ENCODE measurements around the gene SLC7A10. TPM values are rescaled to one million over a fixed set of nuclear protein-coding genes. Genes with fewer than 3 reads are reported as not detected.
"Not testable (repeated sequence)": the region's sequence is repeated elsewhere in the genome, so short reads cannot be mapped to it uniquely, and the experiment has no call there.

The SLC7A10 gene
- total and polyA plus RNA-seq, 4 experiments from 2014 or later: not detected

DNA sequence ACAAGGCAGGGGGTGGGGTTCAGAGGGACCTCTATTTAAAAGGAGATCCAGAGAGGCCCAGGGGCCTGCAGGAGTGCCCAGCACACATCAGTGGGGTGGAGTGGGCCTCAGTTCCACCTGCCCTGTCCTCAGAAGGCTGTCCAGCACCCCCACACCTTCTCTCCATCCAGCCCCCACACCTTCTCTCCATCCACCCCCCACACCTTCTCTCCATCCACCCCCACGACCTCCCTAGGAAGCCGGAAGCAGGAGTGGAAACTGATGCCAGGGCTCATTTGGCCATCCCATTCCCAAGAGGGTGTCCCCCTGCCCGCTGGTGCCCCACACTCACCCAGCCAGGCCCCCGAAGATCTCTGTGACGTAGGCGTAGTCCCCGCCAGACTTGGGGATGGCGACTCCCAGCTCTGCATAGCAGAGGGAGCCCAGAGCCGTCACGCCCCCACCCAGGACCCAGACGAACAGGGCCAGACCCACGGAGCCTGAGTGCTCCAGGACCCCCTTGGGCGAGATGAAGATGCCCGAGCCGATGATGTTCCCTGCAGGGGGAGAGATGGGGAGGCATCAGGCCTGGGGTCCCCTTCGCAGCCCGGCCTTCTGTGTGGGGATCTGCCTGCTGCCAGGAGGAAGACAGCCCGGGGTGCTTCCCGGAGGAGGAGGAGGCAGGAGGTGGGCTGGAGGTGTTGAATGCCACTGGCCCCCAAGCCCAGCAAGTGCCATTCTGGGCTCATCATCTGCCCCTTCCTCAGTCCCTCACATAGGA is 10.0 kb downstream of the SLC7A10 start:
- no peaks in the 10 kb centered on the region for H3K9me3 Mint-ChIP-seq
- Histone ChIP-seq H3K27ac (ENCODE audit: low read depth, low read length) (no peak overlapping the region), H3K4me3 (ENCODE audit: low read length in 2 of 2) (no peak overlapping the region), H3K4me1 (ENCODE audit: insufficient read depth, low read length) (no peaks in the 10 kb centered on the region), H3K36me3 (ENCODE audit: insufficient read depth, low read length) (no peaks in the 10 kb centered on the region), H3K9me3 (ENCODE audit: control insufficient read depth in 1 of 2, low read length in 2 of 2) (no peaks in the 10 kb centered on the region), H3K27me3 (ENCODE audit: insufficient read depth, low read length) (no peaks in the 10 kb centered on the region)
- H3K27ac Mint-ChIP-seq: no peak overlapping the region
- intact Hi-C loops (cut with micrococcal nuclease): no loop called here
- peaks cover 3% of the 10 kb centered on the region in 2 donors for H3K27me3 Mint-ChIP-seq
- ChIA-PET POLR2A (ENCODE audit: partially characterized antibody) (no interaction called here), CTCF (ENCODE audit: partially characterized antibody) (no interaction called here)
- H3K4me3 Mint-ChIP-seq: no peak overlapping the region
- H3K36me3 Mint-ChIP-seq: no peaks in the 10 kb centered on the region
- no peak for DNase-seq
- H3K4me1 Mint-ChIP-seq: peaks cover 0 to 1% (median 0%) of the 10 kb centered on the region in 4 donors

DNA sequence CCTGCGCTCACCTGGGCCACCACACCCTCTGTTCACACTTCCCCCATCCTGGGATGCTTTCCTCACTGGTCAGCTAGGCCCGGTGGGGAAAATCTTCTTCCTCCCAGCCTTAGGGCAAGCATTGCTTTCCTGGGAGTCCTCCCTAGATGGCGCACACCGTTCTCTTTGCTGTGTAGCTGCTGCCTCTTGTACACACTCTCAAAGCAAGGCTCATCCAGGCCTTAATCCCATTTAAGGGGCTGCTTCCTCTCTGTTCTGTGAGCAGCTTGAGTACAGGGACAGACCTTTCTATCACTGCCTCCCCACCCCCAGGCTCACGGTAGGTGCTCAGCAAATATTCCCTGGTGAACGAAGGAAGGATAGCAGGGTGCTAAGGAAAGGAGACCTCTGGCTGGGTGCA is 11.1 kb downstream of the SLC7A10 start:
- intact Hi-C loops (cut with micrococcal nuclease): no loop called here
- Histone ChIP-seq H3K27me3 (ENCODE audit: insufficient read depth, low read length) (no peaks in the 10 kb centered on the region), H3K4me1 (ENCODE audit: insufficient read depth, low read length) (no peaks in the 10 kb centered on the region), H3K36me3 (ENCODE audit: insufficient read depth, low read length) (no peaks in the 10 kb centered on the region), H3K4me3 (ENCODE audit: low read length in 2 of 2) (no peak overlapping the region), H3K27ac (ENCODE audit: low read depth, low read length) (no peak overlapping the region), H3K9me3 (ENCODE audit: control insufficient read depth in 1 of 2, low read length in 2 of 2) (no peaks in the 10 kb centered on the region)
- POLR2A ChIA-PET (ENCODE audit: partially characterized antibody): no interaction called here
- CTCF ChIA-PET (ENCODE audit: partially characterized antibody): interaction anchor here (1.1 kb wide), 1 partner anchor 21 kb away, joined by 3 read pairs; no protein-coding TSS in a partner anchor
- no peak overlapping the region for H3K27ac Mint-ChIP-seq
- no peaks in the 10 kb centered on the region for H3K36me3 Mint-ChIP-seq
- H3K9me3 Mint-ChIP-seq: no peaks in the 10 kb centered on the region
- no peak overlapping the region for H3K4me3 Mint-ChIP-seq
- DNase-seq: no peak
- peaks cover 0 to 1% (median 0%) of the 10 kb centered on the region in 4 donors for H3K4me1 Mint-ChIP-seq
- peaks cover 0 to 1% of the 10 kb centered on the region in 2 donors for H3K27me3 Mint-ChIP-seq

DNA sequence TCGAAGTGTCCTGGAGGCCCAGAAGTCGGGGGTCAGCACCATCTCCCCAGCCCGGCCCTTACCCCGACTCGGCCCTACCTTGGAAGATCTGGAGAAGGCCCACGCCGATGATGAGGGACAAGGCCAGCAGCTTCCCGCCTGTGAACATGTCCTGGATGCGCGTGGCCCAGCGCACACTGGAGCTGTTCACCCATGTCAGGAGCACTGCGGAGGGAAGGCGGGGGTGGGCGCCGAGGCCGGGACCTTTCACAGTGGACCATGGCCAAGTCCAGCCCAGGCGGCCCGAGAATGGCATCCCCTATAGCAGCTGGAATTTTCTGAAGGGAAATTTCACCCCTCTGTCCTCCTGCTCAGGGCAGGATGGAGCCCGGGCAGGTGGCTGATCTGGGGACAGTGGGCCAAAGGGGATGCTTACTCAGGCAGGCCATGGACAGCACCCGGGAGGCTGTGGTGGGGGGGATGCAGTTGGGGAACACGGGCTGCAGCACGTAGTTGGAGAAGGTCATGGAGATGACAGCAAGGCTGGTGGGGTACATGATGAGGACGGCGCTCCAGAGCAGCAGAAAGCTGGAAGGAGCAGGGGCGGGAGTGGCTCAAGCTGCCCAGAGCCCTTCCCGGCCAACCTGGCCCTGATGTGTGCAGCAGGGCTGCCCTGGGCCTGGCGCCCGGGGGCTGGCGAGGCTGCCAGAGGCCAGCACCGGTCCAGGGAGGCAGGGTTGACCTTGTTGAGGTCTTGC is 13.0 kb downstream of the SLC7A10 start:
- no peaks in the 10 kb centered on the region for H3K4me1 ChIP-seq (ENCODE audit: insufficient read depth, low read length)
- no peak for DNase-seq
- no peak overlapping the region for H3K4me3 Mint-ChIP-seq
- no peak overlapping the region for H3K4me3 ChIP-seq (ENCODE audit: low read length in 2 of 2)
- CTCF ChIA-PET (ENCODE audit: partially characterized antibody): no interaction called here
- no peaks in the 10 kb centered on the region for H3K36me3 Mint-ChIP-seq
- no peaks in the 10 kb centered on the region for H3K9me3 Mint-ChIP-seq
- POLR2A ChIA-PET (ENCODE audit: partially characterized antibody): no interaction called here
- no peaks in the 10 kb centered on the region for H3K36me3 ChIP-seq (ENCODE audit: insufficient read depth, low read length)
- no peak overlapping the region for H3K27ac ChIP-seq (ENCODE audit: low read depth, low read length)
- intact Hi-C loops (cut with micrococcal nuclease): no loop called here
- no peaks in the 10 kb centered on the region for H3K9me3 ChIP-seq (ENCODE audit: control insufficient read depth in 1 of 2, low read length in 2 of 2)
- peaks cover 0 to 1% of the 10 kb centered on the region in 2 donors for H3K27me3 Mint-ChIP-seq
- H3K4me1 Mint-ChIP-seq: peaks cover 0 to 1% (median 0%) of the 10 kb centered on the region in 4 donors
- H3K27me3 ChIP-seq (ENCODE audit: insufficient read depth, low read length): no peaks in the 10 kb centered on the region
- no peak overlapping the region for H3K27ac Mint-ChIP-seq

DNA sequence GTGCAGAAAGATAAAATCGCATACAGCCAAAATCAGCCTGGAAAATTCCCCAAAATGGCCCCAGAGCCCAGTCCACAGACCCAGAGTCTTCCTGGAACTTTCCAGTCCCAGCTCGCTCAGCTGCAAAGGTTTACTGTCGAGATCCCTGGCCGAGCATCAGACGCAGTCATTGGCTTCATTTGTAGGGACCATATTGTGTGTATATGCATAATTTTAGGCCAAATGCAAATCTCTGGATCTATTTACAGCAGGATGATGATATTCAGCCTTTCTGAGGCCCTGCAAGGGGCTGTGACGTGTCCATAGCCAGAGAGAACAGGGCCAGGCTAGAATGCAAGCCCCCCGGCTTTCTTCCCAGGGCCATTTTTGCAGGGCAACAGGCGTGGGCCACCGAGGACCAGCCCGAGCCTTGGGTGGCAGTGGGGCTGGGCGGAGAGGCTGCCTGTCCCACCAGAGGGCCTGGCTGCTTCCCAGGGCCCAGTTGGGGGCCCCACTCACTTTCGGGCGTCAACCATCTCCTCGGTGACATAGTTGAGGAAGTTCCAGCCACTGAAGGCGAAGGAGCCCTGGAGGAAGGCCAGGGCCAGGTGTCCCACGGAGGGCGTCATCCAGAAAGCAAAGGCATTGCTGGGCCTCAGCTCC is 13.7 kb downstream of the SLC7A10 start:
- Mint-ChIP-seq H3K36me3 (no peaks in the 10 kb centered on the region), H3K27ac (no peak overlapping the region), H3K4me1 (peaks cover 0 to 1% (median 0%) of the 10 kb centered on the region in 4 donors), H3K9me3 (no peaks in the 10 kb centered on the region), H3K27me3 (peaks cover 0 to 1% of the 10 kb centered on the region in 2 donors), H3K4me3 (no peak overlapping the region)
- Histone ChIP-seq H3K36me3 (ENCODE audit: insufficient read depth, low read length) (no peaks in the 10 kb centered on the region), H3K27ac (ENCODE audit: low read depth, low read length) (no peak overlapping the region), H3K4me1 (ENCODE audit: insufficient read depth, low read length) (no peaks in the 10 kb centered on the region), H3K27me3 (ENCODE audit: insufficient read depth, low read length) (no peaks in the 10 kb centered on the region), H3K9me3 (ENCODE audit: control insufficient read depth in 1 of 2, low read length in 2 of 2) (no peaks in the 10 kb centered on the region), H3K4me3 (ENCODE audit: low read length in 2 of 2) (no peak overlapping the region)
- CTCF ChIA-PET (ENCODE audit: partially characterized antibody): no interaction called here
- POLR2A ChIA-PET (ENCODE audit: partially characterized antibody): no interaction called here
- intact Hi-C loops (cut with micrococcal nuclease): no loop called here
- no peak for DNase-seq

DNA sequence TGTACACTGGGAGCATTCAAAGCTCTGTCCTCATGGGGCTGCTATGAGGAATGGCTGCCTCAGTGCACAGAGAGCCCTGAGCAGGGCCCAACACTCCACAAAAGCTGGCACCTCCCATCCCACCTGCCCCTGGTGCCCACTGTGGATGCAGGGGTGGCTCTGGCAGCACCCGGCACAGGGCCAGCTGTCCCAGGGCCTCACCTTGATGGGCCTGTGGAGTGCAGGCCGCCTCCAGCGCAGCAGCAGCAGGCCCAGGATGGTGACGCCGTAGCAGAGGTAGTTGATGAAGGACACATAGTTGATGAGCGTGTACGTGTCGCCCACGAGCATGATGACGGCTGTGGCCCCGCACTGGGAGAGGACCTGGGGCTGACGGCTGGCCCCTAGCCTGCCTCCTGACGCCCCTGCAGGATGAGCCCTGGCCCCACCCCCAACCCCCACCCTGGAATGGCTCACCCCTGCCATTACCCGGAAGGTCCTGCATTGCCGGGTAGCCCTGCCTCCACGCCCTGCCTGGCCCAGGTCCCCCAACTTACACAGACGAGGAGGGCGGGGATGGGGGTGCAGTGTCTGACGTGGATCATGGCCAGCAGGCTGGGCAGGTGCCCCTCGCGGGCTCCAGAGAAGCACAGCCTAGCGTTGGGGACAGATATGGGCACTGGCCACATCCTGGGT is 15.2 kb downstream of the SLC7A10 start:
- no peak overlapping the region for H3K27ac ChIP-seq (ENCODE audit: low read depth, low read length)
- Mint-ChIP-seq H3K27me3 (peaks cover 0 to 1% of the 10 kb centered on the region in 2 donors), H3K4me1 (no peaks in the 10 kb centered on the region), H3K9me3 (no peaks in the 10 kb centered on the region), H3K27ac (no peak overlapping the region), H3K4me3 (no peak overlapping the region), H3K36me3 (no peaks in the 10 kb centered on the region)
- no peaks in the 10 kb centered on the region for H3K36me3 ChIP-seq (ENCODE audit: insufficient read depth, low read length)
- H3K4me1 ChIP-seq (ENCODE audit: insufficient read depth, low read length): no peaks in the 10 kb centered on the region
- H3K4me3 ChIP-seq (ENCODE audit: low read length in 2 of 2): no peak overlapping the region
- CTCF ChIA-PET (ENCODE audit: partially characterized antibody): no interaction called here
- H3K9me3 ChIP-seq (ENCODE audit: control insufficient read depth in 1 of 2, low read length in 2 of 2): no peaks in the 10 kb centered on the region
- intact Hi-C loops (cut with micrococcal nuclease): no loop called here
- no peak for DNase-seq
- POLR2A ChIA-PET (ENCODE audit: partially characterized antibody): no interaction called here
- H3K27me3 ChIP-seq (ENCODE audit: insufficient read depth, low read length): no peaks in the 10 kb centered on the region

DNA sequence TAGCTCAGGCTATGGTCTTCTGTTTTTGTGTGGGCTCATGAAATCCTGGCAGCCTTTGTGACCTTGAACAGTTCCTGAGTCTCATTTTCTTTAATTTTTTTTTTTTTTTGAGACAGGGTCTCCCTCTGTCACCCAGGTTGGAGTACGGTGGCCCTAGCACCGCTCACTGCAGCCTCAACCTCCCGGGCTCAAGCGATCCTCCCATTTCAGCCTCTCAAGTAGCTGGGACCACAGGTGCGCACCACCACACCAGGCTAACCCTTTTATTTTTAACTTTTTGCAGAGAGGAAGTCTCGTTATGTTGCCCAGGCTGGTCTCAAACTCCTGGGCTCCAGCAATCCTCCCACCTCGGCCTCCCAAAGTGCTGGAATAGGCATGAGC is 15.8 kb downstream of the SLC7A10 start:
- intact Hi-C loops (cut with micrococcal nuclease); H3K4me3 ChIP-seq (ENCODE audit: low read length in 2 of 2); H3K36me3 Mint-ChIP-seq; CTCF ChIA-PET (ENCODE audit: partially characterized antibody); H3K27me3 ChIP-seq (ENCODE audit: insufficient read depth, low read length); H3K9me3 Mint-ChIP-seq; H3K4me1 ChIP-seq (ENCODE audit: insufficient read depth, low read length); H3K27ac Mint-ChIP-seq; H3K27ac ChIP-seq (ENCODE audit: low read depth, low read length); H3K4me1 Mint-ChIP-seq; H3K4me3 Mint-ChIP-seq; POLR2A ChIA-PET (ENCODE audit: partially characterized antibody); DNase-seq; H3K27me3 Mint-ChIP-seq; H3K36me3 ChIP-seq (ENCODE audit: insufficient read depth, low read length); H3K9me3 ChIP-seq (ENCODE audit: control insufficient read depth in 1 of 2, low read length in 2 of 2): not testable (repeated sequence)

Data from CD4-positive, alpha-beta memory T cell (primary cell).